Caco-2 (cell line): Measurements from ENCODE around the gene AHRR. TPM values are rescaled to one million over a fixed set of nuclear protein-coding genes. Genes with fewer than 3 reads are reported as not detected.
"Not testable (repeated sequence)": the region's sequence is repeated elsewhere in the genome, so short reads cannot be mapped to it uniquely, and the experiment has no call there.

Source experiments
- BruUV-seq: library from RNA; stranded (reverse); fragments of 400-500 nt; replicated peaks from 2 replicates; lab custom pipeline; 2021; lab: Mats Ljungman, UMichigan
- CTCF ChIA-PET: fragments of 300-600 bp; sonication (Branson Sonifier 250); formaldehyde crosslinking; loops from one replicate; lab custom pipeline; 2022; ENCODE audit warnings: antibody characterized with exemption; lab: Charles Lee
- POLR2A ChIA-PET: fragments of 300-600 bp; sonication (Branson Sonifier 250); formaldehyde crosslinking; loops from one replicate; lab custom pipeline; 2022; ENCODE audit warnings: antibody characterized with exemption; lab: Charles Lee
- DNase-seq, 2 experiments: peaks; one replicate each; pipeline versions ENCODE4 v3.0.0 to v3.0.0-alpha.2; 2020 to 2022
- H3K27me3 ChIP-seq: replicated peaks from 2 replicates; pipeline ENCODE4 v1.6.0; 2011; ENCODE audit warnings: low read length; ENCODE audit not compliant: control insufficient read depth, insufficient read depth
- H3K36me3 ChIP-seq: 2 replicates; pipeline ENCODE4 v1.5.1; 2011; ENCODE audit warnings: low read length; ENCODE audit not compliant: control insufficient read depth, insufficient read depth
- H3K4me1 ChIP-seq: fragments of 250-450 bp; sonication (Bioruptor Pico); 2 replicates; pipeline ENCODE4 v1.5.1; 2020; ENCODE audit warnings: mild to moderate bottlenecking
- H3K4me3 ChIP-seq: 2 replicates; pipeline ENCODE4 v1.5.1; 2011; ENCODE audit warnings: low read depth, mild to moderate bottlenecking, control low read depth, low read length
- H3K9me3 ChIP-seq: fragments of 250-450 bp; sonication (Bioruptor Pico); 2 replicates; pipeline ENCODE4 v1.5.1; 2020; ENCODE audit warnings: mild to moderate bottlenecking, moderate library complexity
- H3K27ac Mint-ChIP-seq: one replicate; pipeline ENCODE4 v1.8.0; 2022; ENCODE audit warnings: mixed read lengths; ENCODE audit not compliant: unreplicated experiment
- H3K27me3 Mint-ChIP-seq: one replicate; pipeline ENCODE4 v1.8.0; 2022; ENCODE audit warnings: mixed read lengths; ENCODE audit not compliant: insufficient read depth, unreplicated experiment
- H3K36me3 Mint-ChIP-seq: one replicate; pipeline ENCODE4 v1.8.0; 2022; ENCODE audit warnings: mild to moderate bottlenecking, mixed read lengths; ENCODE audit not compliant: insufficient read depth, unreplicated experiment
- H3K4me1 Mint-ChIP-seq: one replicate; pipeline ENCODE4 v1.8.0; 2022; ENCODE audit warnings: low read depth, mixed read lengths; ENCODE audit not compliant: unreplicated experiment
- H3K4me3 Mint-ChIP-seq: one replicate; pipeline ENCODE4 v1.8.0; 2022; ENCODE audit warnings: mild to moderate bottlenecking, moderate library complexity, mixed read lengths; ENCODE audit not compliant: unreplicated experiment
- H3K9me3 Mint-ChIP-seq: one replicate; pipeline ENCODE4 v1.8.0; 2022; ENCODE audit warnings: mixed read lengths; ENCODE audit not compliant: unreplicated experiment
- CTCF ChIP-seq, 2 experiments: fragments of 200-600 bp in 1 of 2; IDR thresholded peaks; 1 replicate in 1 of 2; 2 replicates in 1 of 2; pipeline versions ENCODE4 v1.5.1 to v1.8.0; 2011 to 2022; ENCODE audit warnings: antibody characterized with exemption in 1 of 2, control low read depth in 1 of 2, inconsistent platforms in 1 of 2, low read depth in 1 of 2, low read length in 1 of 2, mild to moderate bottlenecking in 1 of 2, moderate library complexity in 1 of 2; ENCODE audit not compliant: insufficient read depth in 1 of 2, severe bottlenecking in 1 of 2, unreplicated experiment in 1 of 2
- intact Hi-C: fragments of 100-400 bp; cut with micrococcal nuclease; formaldehyde crosslinking; loops from one replicate; pipeline ENCODE4 v1.10.0; 2022; ENCODE audit not compliant: unreplicated experiment
- total RNA-seq: library from RNA; stranded (reverse); gene quantifications from 2 replicates; pipeline ENCODE4 v1.2.3, GENCODE V29; 2022

Gene AHRR
- total RNA-seq, 1 experiment from 2014 or later, result 1.1 TPM

- no peaks in the 10 kb centered on the region for H3K4me1 ChIP-seq
- H3K36me3 Mint-ChIP-seq, result peaks cover 72% of the 10 kb centered on the region
- DNase-seq, result no peak
- intact Hi-C loops, result no loop called here
- H3K27ac Mint-ChIP-seq, result no peak overlapping the region
- H3K27me3 Mint-ChIP-seq, result no peaks in the 10 kb centered on the region
- no peaks in the 10 kb centered on the region for H3K9me3 ChIP-seq
- CTCF ChIA-PET, result no interaction called here
- peaks cover 7% of the 10 kb centered on the region for H3K4me1 Mint-ChIP-seq
- peaks cover 5% of the 10 kb centered on the region; the same call in 1 of the 2 replicates for H3K36me3 ChIP-seq
- H3K27me3 ChIP-seq, result no peaks in the 10 kb centered on the region
- H3K9me3 Mint-ChIP-seq, result peaks cover 32% of the 10 kb centered on the region
- POLR2A ChIA-PET, result no interaction called here
- no peak overlapping the region for H3K4me3 Mint-ChIP-seq
- no peak for TF ChIP-seq CTCF (IDR thresholded peaks at IDR 0.05; ENCODE audit: insufficient read depth in 1 of 2, low read depth in 1 of 2, low read length in 1 of 2, severe bottlenecking in 1 of 2, unreplicated experiment in 1 of 2)
- no peak overlapping the region for H3K4me3 ChIP-seq
- no TSS peak for BruUV-seq
These were observed 42.9 kb upstream of the AHRR start for GRCh38 chr5:278646-279045.

GRCh38 chr5:279051-279665, 42.4 kb upstream of the AHRR start:
- POLR2A ChIA-PET, CTCF ChIA-PET: not testable (repeated sequence)

GRCh38 chr5:285991-286557, 35.4 kb upstream of the AHRR start:
- H3K36me3 ChIP-seq, result peaks cover 3% of the 10 kb centered on the region; the same call in 1 of the 2 replicates
- H3K4me1 Mint-ChIP-seq, result peaks cover 5% of the 10 kb centered on the region
- intact Hi-C loops, result no loop called here
- no peak for DNase-seq
- H3K36me3 Mint-ChIP-seq, result peaks cover 63% of the 10 kb centered on the region
- H3K4me3 Mint-ChIP-seq, result no peak overlapping the region
- H3K4me1 ChIP-seq, result no peaks in the 10 kb centered on the region
- ChIA-PET POLR2A (no interaction called here), CTCF (no interaction called here)
- BruUV-seq, result no TSS peak
- H3K27me3 ChIP-seq, result no peaks in the 10 kb centered on the region
- H3K27me3 Mint-ChIP-seq, result no peaks in the 10 kb centered on the region
- peaks cover 24% of the 10 kb centered on the region for H3K9me3 Mint-ChIP-seq
- no peak for TF ChIP-seq CTCF (IDR thresholded peaks at IDR 0.05; ENCODE audit: insufficient read depth in 1 of 2, low read depth in 1 of 2, low read length in 1 of 2, severe bottlenecking in 1 of 2, unreplicated experiment in 1 of 2)
- H3K4me3 ChIP-seq, result no peak overlapping the region
- H3K27ac Mint-ChIP-seq, result no peak overlapping the region
- no peaks in the 10 kb centered on the region for H3K9me3 ChIP-seq

More at GRCh38 chr5:279051-279665, 42.4 kb upstream of the AHRR start:
- intact Hi-C loops, DNase-seq, H3K27ac Mint-ChIP-seq, H3K4me1 ChIP-seq, H3K27me3 Mint-ChIP-seq, H3K27me3 ChIP-seq, H3K4me1 Mint-ChIP-seq, H3K9me3 ChIP-seq, BruUV-seq, H3K36me3 ChIP-seq, H3K4me3 Mint-ChIP-seq, H3K4me3 ChIP-seq: not testable (repeated sequence)
- peaks cover 32% of the 10 kb centered on the region for H3K9me3 Mint-ChIP-seq
- H3K36me3 Mint-ChIP-seq, result peaks cover 72% of the 10 kb centered on the region

GRCh38 chr5:290200-290599, 31.3 kb upstream of the AHRR start:
- POLR2A ChIA-PET, CTCF ChIA-PET, BruUV-seq, H3K9me3 Mint-ChIP-seq, H3K4me3 ChIP-seq, H3K9me3 ChIP-seq, H3K27me3 ChIP-seq, H3K4me1 ChIP-seq, H3K36me3 ChIP-seq, H3K27me3 Mint-ChIP-seq, H3K4me3 Mint-ChIP-seq, DNase-seq, H3K27ac Mint-ChIP-seq, intact Hi-C loops, H3K4me1 Mint-ChIP-seq: not testable (repeated sequence)
- H3K36me3 Mint-ChIP-seq, result peaks cover 41% of the 10 kb centered on the region

GRCh38 chr5:291345-291744, 30.2 kb upstream of the AHRR start:
- CTCF ChIA-PET, H3K4me1 Mint-ChIP-seq, H3K27me3 Mint-ChIP-seq, H3K4me1 ChIP-seq, intact Hi-C loops, H3K27ac Mint-ChIP-seq, BruUV-seq, POLR2A ChIA-PET, H3K9me3 Mint-ChIP-seq, H3K36me3 ChIP-seq, H3K4me3 Mint-ChIP-seq, H3K9me3 ChIP-seq, DNase-seq, H3K27me3 ChIP-seq, H3K4me3 ChIP-seq: not testable (repeated sequence)
- peaks cover 33% of the 10 kb centered on the region for H3K36me3 Mint-ChIP-seq
